Left lung (tissue), 10 donors: ENCODE measurements around the gene EDEM1. TPM values are rescaled to one million over a fixed set of nuclear protein-coding genes. Genes with fewer than 3 reads are reported as not detected.

ENCODE experiments used
- ATAC-seq: fragments of 200-7000 bp; cut with Tn5 transposase; one replicate; pipeline ENCODE4 v1.9.1; 2020; ENCODE audit warnings: moderate library complexity
- DNase-seq, 4 donors: peaks; one replicate each; pipeline ENCODE4 v3.0.0-alpha.2; 2013 to 2020
- H3K27ac ChIP-seq, 2 donors: fragments of 200-600 bp; sonication (generic) in 1 of 2; one replicate each; pipeline versions ENCODE4 v1.5.0 to v1.8.0; 2020 to 2021
- H3K27me3 ChIP-seq, 2 donors: fragments of 200-600 bp; sonication (generic) in 1 of 2; one replicate each; pipeline versions ENCODE4 v1.5.0 to v1.8.0; 2020 to 2021
- H3K36me3 ChIP-seq, 2 donors: fragments of 200-600 bp; sonication (generic) in 1 of 2; one replicate each; pipeline versions ENCODE4 v1.5.0 to v1.8.0; 2020 to 2021
- H3K4me1 ChIP-seq, 2 donors: fragments of 200-600 bp; one replicate each; pipeline ENCODE4 v1.8.0; 2021
- H3K4me3 ChIP-seq, 2 donors: fragments of 200-600 bp; sonication (generic) in 1 of 2; one replicate each; pipeline versions ENCODE4 v1.5.0 to v1.8.0; 2020 to 2021; ENCODE audit warnings: mild to moderate bottlenecking in 1 of 2
- H3K9me3 ChIP-seq, 2 donors: fragments of 200-600 bp; sonication (generic) in 1 of 2; one replicate each; pipeline versions ENCODE4 v1.5.0 to v1.8.0; 2020 to 2021
- CTCF ChIP-seq, 2 donors: fragments of 200-600 bp; sonication (generic) in 1 of 2; IDR thresholded peaks; one replicate each; pipeline versions ENCODE4 v1.5.0 to v1.8.0; 2021; ENCODE audit warnings: antibody characterized with exemption in 2 of 2
- intact Hi-C, 2 donors: fragments of 100-400 bp; cut with DNase I; formaldehyde crosslinking; loops; one replicate each; pipeline versions ENCODE4 v1.11.2 to v1.14.2; 2022
- polyA plus RNA-seq, 6 donors: library from polyadenylated mRNA; unstranded; fragments of 120-200 nt; gene quantifications; one replicate each; pipeline ENCODE4 v1.2.1, GENCODE V29; 2013; ENCODE audit not compliant: insufficient read length in 6 of 6
- total RNA-seq, 2 donors: library from RNA; stranded (reverse); fragmentation: NEBNext Ultra II Directional; extraction: Animal tissue kit (Norgen Biotek cat#: 25700); gene quantifications; one replicate each; pipeline ENCODE4 v1.2.1, GENCODE V29; 2021
- donor health status: DM: no; HTN: yes; CAD: no.
- donor health status: DM: no; HTN: no; CAD: no.

EDEM1 gene
- total and polyA plus RNA-seq, 8 donors, result 24.1 to 104 (median 28.3) TPM

- TF ChIP-seq CTCF (IDR thresholded peaks at IDR 0.05), result no peak
- DNase-seq, result no peak
- H3K27me3 ChIP-seq, result no peaks in the 10 kb centered on the region
- no peak overlapping the region for H3K27ac ChIP-seq
- H3K4me3 ChIP-seq, result no peak overlapping the region
- peaks cover 0 to 56% of the 10 kb centered on the region in 2 donors for H3K4me1 ChIP-seq
- no peaks in the 10 kb centered on the region for H3K9me3 ChIP-seq
- ATAC-seq, result no peak
- intact Hi-C loops, result no loop called here
- peaks cover 0 to 5% of the 10 kb centered on the region in 2 donors for H3K36me3 ChIP-seq
Observed at GRCh38 chr3:5149306-5149880, 38.1 kb upstream of the EDEM1 start.

GRCh38 chr3:5151586-5151985 lies 35.9 kb upstream of the EDEM1 start:
- Histone ChIP-seq H3K9me3 (no peaks in the 10 kb centered on the region), H3K27ac (no peak overlapping the region), H3K27me3 (no peaks in the 10 kb centered on the region), H3K4me3 (no peak overlapping the region), H3K4me1 (peaks cover 0 to 42% of the 10 kb centered on the region in 2 donors), H3K36me3 (peaks cover 0 to 3% of the 10 kb centered on the region in 2 donors)
- intact Hi-C loops, result no loop called here
- no peak for TF ChIP-seq CTCF (IDR thresholded peaks at IDR 0.05)
- ATAC-seq (no peak), DNase-seq (no peak)

- Histone ChIP-seq H3K9me3 (no peaks in the 10 kb centered on the region), H3K27me3 (no peaks in the 10 kb centered on the region), H3K27ac (no peak overlapping the region), H3K36me3 (peaks cover 0 to 3% of the 10 kb centered on the region in 2 donors), H3K4me1 (peaks cover 0 to 31% of the 10 kb centered on the region in 2 donors), H3K4me3 (no peak overlapping the region)
- ATAC-seq (no peak), DNase-seq (no peak)
- no peak for TF ChIP-seq CTCF (IDR thresholded peaks at IDR 0.05)
- intact Hi-C loops, result no loop called here
Observed at GRCh38 chr3:5153074-5153473, 34.4 kb upstream of the EDEM1 start.

GRCh38 chr3:5155241-5155640 lies 32.3 kb upstream of the EDEM1 start:
- H3K27me3 ChIP-seq, result no peaks in the 10 kb centered on the region
- no peak overlapping the region for H3K4me3 ChIP-seq
- TF ChIP-seq CTCF (IDR thresholded peaks at IDR 0.05), result no peak
- H3K36me3 ChIP-seq, result no peaks in the 10 kb centered on the region
- H3K4me1 ChIP-seq, result peaks cover 0 to 17% of the 10 kb centered on the region in 2 donors
- DNase-seq (no peak), ATAC-seq (no peak)
- intact Hi-C loops, result no loop called here
- H3K27ac ChIP-seq, result no peak overlapping the region
- no peaks in the 10 kb centered on the region for H3K9me3 ChIP-seq

GRCh38 chr3:5160321-5160720 lies 27.2 kb upstream of the EDEM1 start:
- Histone ChIP-seq H3K36me3 (no peaks in the 10 kb centered on the region), H3K27ac (peak overlapping the region in 1 of 2 donors; percentile 31), H3K4me3 (no peak overlapping the region), H3K4me1 (peaks cover 0 to 48% of the 10 kb centered on the region in 2 donors), H3K27me3 (no peaks in the 10 kb centered on the region), H3K9me3 (no peaks in the 10 kb centered on the region)
- intact Hi-C loops, result no loop called here
- ATAC-seq (no peak), DNase-seq (no peak)
- TF ChIP-seq CTCF (IDR thresholded peaks at IDR 0.05), result no peak
